NB4 (cell line): ENCODE results near the gene IKZF3.

Experiments used
- DNase-seq: peaks from one replicate; pipeline ENCODE4 v3.0.0; 2010; ENCODE audit warnings: low read depth
- H3K4me3 ChIP-seq: one replicate; pipeline ENCODE4 v1.5.1; 2011; ENCODE audit warnings: mild to moderate bottlenecking, low read depth, low read length, moderate library complexity
- MYC ChIP-seq: IDR thresholded peaks from 2 replicates; pipeline ENCODE4 v1.6.1; 2011; ENCODE audit warnings: low read depth, low read length
- POLR2A ChIP-seq: IDR thresholded peaks from 2 replicates; pipeline ENCODE4 v1.6.1; 2011; ENCODE audit warnings: mild to moderate bottlenecking; ENCODE audit not compliant: insufficient read length; ENCODE audit errors: extremely low read depth
- TF ChIP-seq, protein P1 (sequence below): IDR thresholded peaks from one replicate; pipeline ENCODE4 v1.5.1; 2012; ENCODE audit warnings: low read depth, low read length
- TF ChIP-seq, protein P2 (sequence below): IDR thresholded peaks from 2 replicates; pipeline ENCODE4 v1.6.1; 2011; ENCODE audit warnings: low read depth, low read length

IKZF3 gene

DNA sequence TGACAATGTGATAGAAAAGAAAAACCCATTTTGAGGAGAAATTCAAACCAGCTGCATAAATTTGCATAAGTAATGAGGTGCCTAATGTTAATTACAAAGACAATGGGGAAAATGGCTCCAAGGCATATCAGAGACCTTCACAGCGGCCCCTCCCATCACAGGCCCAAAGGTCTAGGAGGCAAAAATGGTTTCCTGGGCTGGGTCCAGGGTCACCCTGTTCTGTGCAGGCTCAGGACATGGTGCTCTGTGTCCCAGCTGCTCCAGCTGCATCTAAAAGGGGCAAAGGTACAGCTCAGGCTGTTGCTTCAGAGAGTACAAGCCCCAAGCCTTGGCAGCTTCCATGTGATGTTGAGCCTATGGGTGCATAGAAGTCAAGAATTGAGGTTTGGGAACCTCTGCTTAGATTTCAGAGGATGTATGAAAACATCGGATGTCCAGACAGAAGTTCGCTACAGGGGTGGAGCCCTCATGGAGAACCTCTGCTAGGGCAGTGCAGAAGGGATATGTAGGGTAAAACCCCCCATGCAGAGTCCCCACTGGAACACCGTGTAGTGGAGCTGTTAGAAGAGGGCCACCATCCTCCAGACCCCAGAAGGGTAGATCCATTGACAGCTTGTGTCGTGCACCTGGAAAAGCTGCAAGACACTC, 40.6 kb downstream of the IKZF3 start:
- no peak overlapping the region for H3K4me3 ChIP-seq
- TF ChIP-seq MYC (no peak), POLR2A (no peak)
- TF ChIP-seq, protein P1, sequence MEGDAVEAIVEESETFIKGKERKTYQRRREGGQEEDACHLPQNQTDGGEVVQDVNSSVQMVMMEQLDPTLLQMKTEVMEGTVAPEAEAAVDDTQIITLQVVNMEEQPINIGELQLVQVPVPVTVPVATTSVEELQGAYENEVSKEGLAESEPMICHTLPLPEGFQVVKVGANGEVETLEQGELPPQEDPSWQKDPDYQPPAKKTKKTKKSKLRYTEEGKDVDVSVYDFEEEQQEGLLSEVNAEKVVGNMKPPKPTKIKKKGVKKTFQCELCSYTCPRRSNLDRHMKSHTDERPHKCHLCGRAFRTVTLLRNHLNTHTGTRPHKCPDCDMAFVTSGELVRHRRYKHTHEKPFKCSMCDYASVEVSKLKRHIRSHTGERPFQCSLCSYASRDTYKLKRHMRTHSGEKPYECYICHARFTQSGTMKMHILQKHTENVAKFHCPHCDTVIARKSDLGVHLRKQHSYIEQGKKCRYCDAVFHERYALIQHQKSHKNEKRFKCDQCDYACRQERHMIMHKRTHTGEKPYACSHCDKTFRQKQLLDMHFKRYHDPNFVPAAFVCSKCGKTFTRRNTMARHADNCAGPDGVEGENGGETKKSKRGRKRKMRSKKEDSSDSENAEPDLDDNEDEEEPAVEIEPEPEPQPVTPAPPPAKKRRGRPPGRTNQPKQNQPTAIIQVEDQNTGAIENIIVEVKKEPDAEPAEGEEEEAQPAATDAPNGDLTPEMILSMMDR = no peak
- TF ChIP-seq, protein P2, sequence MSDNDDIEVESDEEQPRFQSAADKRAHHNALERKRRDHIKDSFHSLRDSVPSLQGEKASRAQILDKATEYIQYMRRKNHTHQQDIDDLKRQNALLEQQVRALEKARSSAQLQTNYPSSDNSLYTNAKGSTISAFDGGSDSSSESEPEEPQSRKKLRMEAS = no peak
- peak; percentile 26 for DNase-seq

DNA sequence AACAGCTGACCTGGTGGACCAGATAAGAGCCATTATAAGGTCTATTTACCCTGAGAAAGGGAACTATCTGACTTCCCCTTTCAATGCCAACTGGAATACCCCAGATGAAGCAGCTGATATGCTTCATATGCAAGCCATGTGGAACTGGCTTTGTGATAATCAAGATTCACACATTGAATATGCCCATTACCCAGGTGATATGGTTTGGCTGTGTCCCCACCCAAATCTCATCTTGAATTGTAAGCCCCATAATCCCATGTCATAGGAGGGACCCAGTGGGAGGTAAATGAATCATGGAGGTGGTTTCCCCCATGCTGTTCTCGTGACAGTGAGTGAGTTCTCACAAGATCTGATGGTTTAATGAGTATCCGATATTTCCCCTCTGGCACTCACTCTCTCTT, 42.1 kb downstream of the IKZF3 start:
- peak; percentile 44 for DNase-seq
- TF ChIP-seq MYC = no peak
- TF ChIP-seq, protein P2 = no peak
- TF ChIP-seq, protein P1 = no peak
- no peak for TF ChIP-seq POLR2A
- H3K4me3 ChIP-seq = no peak overlapping the region

DNA sequence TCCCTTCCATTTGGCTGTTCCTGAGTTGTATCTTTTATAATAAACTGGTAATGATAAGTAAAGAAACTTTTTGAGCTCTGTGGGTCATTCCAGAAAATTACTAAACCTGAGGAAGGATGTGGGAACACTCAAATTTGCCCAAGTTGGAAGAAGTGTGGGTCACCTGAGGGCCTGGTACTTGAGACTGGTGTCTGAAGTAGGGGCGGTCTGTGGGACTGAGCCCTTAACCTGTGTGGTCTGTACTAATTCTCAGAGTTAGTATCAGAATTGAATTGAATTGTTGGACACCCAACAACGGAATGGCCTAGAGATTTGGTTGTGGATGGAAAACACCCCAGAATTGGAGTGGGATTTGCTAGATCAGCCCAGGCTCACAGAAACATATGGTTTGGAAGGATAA, 43.1 kb downstream of the IKZF3 start:
- no peak overlapping the region for H3K4me3 ChIP-seq
- TF ChIP-seq POLR2A (no peak), MYC (no peak)
- TF ChIP-seq, protein P1 = no peak
- TF ChIP-seq, protein P2 = no peak
- no peak for DNase-seq

DNA sequence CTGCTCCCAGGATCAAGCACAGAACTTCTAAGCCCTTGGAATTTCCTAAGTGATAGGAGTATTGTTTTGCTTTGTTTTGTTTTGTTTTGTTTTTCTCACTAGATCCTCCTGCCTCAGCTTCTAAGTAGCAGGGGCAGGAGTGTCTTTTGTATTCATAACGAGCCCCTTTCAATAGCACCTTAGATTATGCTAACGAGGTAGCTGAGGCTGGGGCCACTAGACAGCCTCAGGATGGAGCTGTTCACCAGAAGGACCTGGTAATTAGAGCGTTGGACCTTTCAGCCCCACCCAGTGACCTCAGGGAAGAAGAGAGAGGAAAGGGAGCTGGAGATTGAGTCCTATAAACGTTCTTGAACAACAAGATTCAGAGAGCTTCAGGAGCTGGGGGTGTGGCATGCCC, 43.6 kb downstream of the IKZF3 start:
- TF ChIP-seq, protein P1 = no peak
- TF ChIP-seq MYC (no peak), POLR2A (no peak)
- TF ChIP-seq, protein P2 = no peak
- no peak for DNase-seq
- no peak overlapping the region for H3K4me3 ChIP-seq

DNA sequence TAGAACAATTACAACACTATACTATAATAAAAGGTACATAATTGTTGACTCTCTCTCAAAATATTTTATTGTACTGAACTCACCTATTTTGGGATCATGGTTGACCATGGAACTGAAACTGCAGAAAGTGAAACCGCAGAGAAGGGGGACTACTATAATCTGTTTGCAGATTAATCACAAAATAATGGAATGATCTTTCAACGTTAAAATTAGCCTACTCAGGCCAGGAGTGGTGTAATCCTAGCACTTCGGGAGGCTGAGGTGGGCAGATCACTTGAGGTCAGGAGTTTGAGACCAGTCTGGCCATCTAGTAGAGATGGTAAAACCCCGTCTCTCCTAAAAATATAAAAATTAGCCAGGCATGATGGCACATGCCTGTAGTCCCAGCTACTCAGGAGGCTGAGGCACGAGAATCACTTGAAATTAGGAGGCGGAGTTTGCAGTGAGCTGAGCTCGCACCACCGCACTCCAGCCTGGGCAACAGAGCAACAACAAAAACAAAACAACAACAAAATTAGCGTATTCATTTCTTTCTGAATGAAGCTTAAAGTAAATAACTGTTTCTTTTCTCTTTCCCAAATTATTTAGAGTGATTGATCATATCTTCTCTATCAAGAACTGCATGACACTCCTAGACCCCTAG, 45.6 kb downstream of the IKZF3 start:
- no peak overlapping the region for H3K4me3 ChIP-seq
- TF ChIP-seq POLR2A = no peak
- TF ChIP-seq, protein P1 = no peak
- no peak for TF ChIP-seq MYC
- TF ChIP-seq, protein P2 = no peak
- DNase-seq = no peak
